Spleen (tissue), 11 donors: ENCODE measurements around the gene CEP57. TPM values are rescaled to one million over a fixed set of nuclear protein-coding genes. Genes with fewer than 3 reads are reported as not detected.

ENCODE experiments used
- DNase-seq: peaks from one replicate; pipeline ENCODE4 v3.0.0-alpha.2; 2020
- H3K27ac ChIP-seq, 8 donors: fragments of 200-600 bp; sonication (generic) in 7 of 8; 1 replicate in 4 of 8; 2 replicates in 4 of 8; pipeline versions ENCODE4 v1.5.0 to v1.8.0; 2016 to 2021; ENCODE audit warnings: inconsistent platforms in 4 of 8, mild to moderate bottlenecking in 4 of 8, moderate library complexity in 1 of 8
- H3K27me3 ChIP-seq, 7 donors: fragments of 200-600 bp; sonication (generic) in 6 of 7; replicated peaks in 1 of 7; 1 replicate in 4 of 7; 2 replicates in 3 of 7; pipeline versions ENCODE4 v1.5.0 to v1.8.0; 2016 to 2021; ENCODE audit warnings: inconsistent platforms in 3 of 7, mild to moderate bottlenecking in 1 of 7
- H3K36me3 ChIP-seq, 6 donors: fragments of 200-600 bp; sonication (generic) in 5 of 6; 1 replicate in 4 of 6; 2 replicates in 2 of 6; pipeline versions ENCODE4 v1.5.0 to v1.8.0; 2016 to 2021; ENCODE audit warnings: inconsistent platforms in 2 of 6
- H3K4me1 ChIP-seq, 6 donors: fragments of 200-600 bp; sonication (generic) in 5 of 6; 1 replicate in 3 of 6; 2 replicates in 3 of 6; pipeline versions ENCODE4 v1.5.0 to v1.8.0; 2016 to 2021; ENCODE audit warnings: inconsistent platforms in 3 of 6
- H3K4me3 ChIP-seq, 8 donors: fragments of 200-600 bp; sonication (generic) in 7 of 8; 1 replicate in 4 of 8; 2 replicates in 4 of 8; pipeline versions ENCODE4 v1.5.0 to v1.8.0; 2016 to 2021; ENCODE audit warnings: inconsistent platforms in 4 of 8, mild to moderate bottlenecking in 4 of 8, moderate library complexity in 2 of 8
- H3K9me3 ChIP-seq, 8 donors: fragments of 200-600 bp; sonication (generic) in 7 of 8; 1 replicate in 4 of 8; 2 replicates in 4 of 8; pipeline versions ENCODE4 v1.5.0 to v1.8.0; 2016 to 2021; ENCODE audit warnings: inconsistent platforms in 4 of 8
- POLR2A ChIP-seq, 3 donors: fragments of 450-650 bp; IDR thresholded peaks; one replicate each; pipeline ENCODE4 v1.5.1; 2017; ENCODE audit warnings: antibody characterized with exemption in 3 of 3, mild to moderate bottlenecking in 1 of 3
- POLR2AphosphoS5 ChIP-seq, 3 donors: sonication (generic); formaldehyde crosslinking; IDR thresholded peaks; one replicate each; pipeline ENCODE4 v1.5.1; 2017; ENCODE audit warnings: antibody characterized with exemption in 3 of 3
- WGBS, 5 donors: extraction: QIAGEN DNeasy Blood & Tissue Kit in 3 of 5; methylation state at CpG; one replicate each; pipeline versions ENCODE4 v1.1.5 to v1.1.7; 2013 to 2018; 5-methylcytosine and 5-hydroxymethylcytosine counted together
- intact Hi-C: fragments of 100-400 bp; cut with DNase I; formaldehyde crosslinking; loops from one replicate; pipeline ENCODE4 v1.15.0; 2023; ENCODE audit warnings: low total_unique reads
- polyA plus RNA-seq, 3 donors: library from polyadenylated mRNA; stranded (reverse); fragments of 200-250 nt; gene quantifications; one replicate each; pipeline ENCODE4 v1.2.1, GENCODE V29; 2013
- total RNA-seq, 7 donors: library from RNA; depleted of rRNA in 3 of 7; stranded (reverse); fragments of >200 nt in 3 of 7; fragmentation: NEBNext Ultra II Directional in 4 of 7; extraction: Animal tissue kit (Norgen Biotek cat#: 25700) in 4 of 7; gene quantifications; one replicate each; pipeline versions ENCODE4 v1.1.0 to v1.2.1, GENCODE V29; 2016 to 2021
- TF ChIP-seq, protein P1 (sequence below), 11 experiments: fragments of 200-600 bp in 7 of 11; fragments of 450-650 bp in 4 of 11; sonication (generic) in 4 of 11; IDR thresholded peaks in 8 of 11; conservative IDR thresholded peaks in 3 of 11; 1 replicate in 7 of 11; 2 replicates in 4 of 11; pipeline versions ENCODE4 v1.4.0 to v1.8.0; 2016 to 2021; ENCODE audit warnings: antibody characterized with exemption in 11 of 11, inconsistent platforms in 4 of 11, mild to moderate bottlenecking in 1 of 11
- donor health status: healthy with polysubstance abuse.
- donor health status: DM: no; HTN: no; CAD: no; lungs with moderate emphysema.
- donor health status: DM: no; HTN: no; CAD: no.
- donor health status: Bipolar disorder and iron deficiency.
- donor health status: healthy.
- donor health status: DM: no; HTN: no; CAD: no.
- donor health status: DM: yes; HTN: yes; CAD: no.

CEP57 gene
- total and polyA plus RNA-seq, 10 donors = 19.2 to 50.4 (median 41.1) TPM

DNA sequence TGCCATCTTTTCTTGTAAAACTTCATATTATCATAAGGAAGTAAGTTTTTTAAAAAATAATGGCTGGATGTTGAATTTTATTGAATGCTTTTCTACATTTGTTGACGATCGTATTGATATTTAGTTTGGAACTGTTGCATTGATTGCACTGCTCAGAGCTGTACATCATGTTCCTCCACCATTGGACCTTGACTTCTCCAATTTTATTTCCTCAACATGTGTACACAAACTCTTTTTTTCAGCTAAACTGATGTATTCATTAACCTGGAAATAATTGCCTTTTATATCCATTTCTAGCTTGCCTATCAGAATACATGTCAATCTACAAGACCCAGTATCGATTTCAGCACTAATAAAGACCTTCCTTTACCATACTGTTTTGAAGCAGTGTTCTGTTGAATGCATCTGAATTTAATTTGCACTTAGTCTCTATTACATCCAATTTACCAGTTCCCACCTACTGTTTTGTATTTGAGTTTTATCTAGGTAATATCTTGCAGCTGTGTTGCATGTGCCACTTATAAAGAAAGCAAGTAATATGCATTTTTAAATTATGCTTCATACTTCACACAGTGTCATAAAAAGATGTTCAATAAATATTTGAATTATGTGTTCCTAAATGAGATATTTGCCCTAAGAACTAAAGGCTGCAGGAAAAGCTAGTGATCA lies 5.5 kb downstream of the CEP57 start:
- peaks cover 7 to 43% (median 20%) of the 10 kb centered on the region in 6 donors for H3K4me1 ChIP-seq
- intact Hi-C loops = no loop called here
- H3K27me3 ChIP-seq = no peaks in the 10 kb centered on the region
- peaks cover 0 to 18% (median 11%) of the 10 kb centered on the region in 6 donors for H3K36me3 ChIP-seq
- 93 to 98% (median 96%) methylated on average over 3 of the region's 3 CpGs for WGBS, 5 donors
- TF ChIP-seq POLR2AphosphoS5 (IDR thresholded peaks at IDR 0.05) (no peak), POLR2A (IDR thresholded peaks at IDR 0.05) (no peak)
- TF ChIP-seq, protein P1, sequence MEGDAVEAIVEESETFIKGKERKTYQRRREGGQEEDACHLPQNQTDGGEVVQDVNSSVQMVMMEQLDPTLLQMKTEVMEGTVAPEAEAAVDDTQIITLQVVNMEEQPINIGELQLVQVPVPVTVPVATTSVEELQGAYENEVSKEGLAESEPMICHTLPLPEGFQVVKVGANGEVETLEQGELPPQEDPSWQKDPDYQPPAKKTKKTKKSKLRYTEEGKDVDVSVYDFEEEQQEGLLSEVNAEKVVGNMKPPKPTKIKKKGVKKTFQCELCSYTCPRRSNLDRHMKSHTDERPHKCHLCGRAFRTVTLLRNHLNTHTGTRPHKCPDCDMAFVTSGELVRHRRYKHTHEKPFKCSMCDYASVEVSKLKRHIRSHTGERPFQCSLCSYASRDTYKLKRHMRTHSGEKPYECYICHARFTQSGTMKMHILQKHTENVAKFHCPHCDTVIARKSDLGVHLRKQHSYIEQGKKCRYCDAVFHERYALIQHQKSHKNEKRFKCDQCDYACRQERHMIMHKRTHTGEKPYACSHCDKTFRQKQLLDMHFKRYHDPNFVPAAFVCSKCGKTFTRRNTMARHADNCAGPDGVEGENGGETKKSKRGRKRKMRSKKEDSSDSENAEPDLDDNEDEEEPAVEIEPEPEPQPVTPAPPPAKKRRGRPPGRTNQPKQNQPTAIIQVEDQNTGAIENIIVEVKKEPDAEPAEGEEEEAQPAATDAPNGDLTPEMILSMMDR (IDR thresholded peaks at IDR 0.05 in 8 of 11, conservative IDR thresholded peaks at IDR 0.05 in 3 of 11) = no peak
- DNase-seq = no peak
- no peaks in the 10 kb centered on the region for H3K9me3 ChIP-seq
- no peak overlapping the region for H3K27ac ChIP-seq
- H3K4me3 ChIP-seq = no peak overlapping the region

DNA sequence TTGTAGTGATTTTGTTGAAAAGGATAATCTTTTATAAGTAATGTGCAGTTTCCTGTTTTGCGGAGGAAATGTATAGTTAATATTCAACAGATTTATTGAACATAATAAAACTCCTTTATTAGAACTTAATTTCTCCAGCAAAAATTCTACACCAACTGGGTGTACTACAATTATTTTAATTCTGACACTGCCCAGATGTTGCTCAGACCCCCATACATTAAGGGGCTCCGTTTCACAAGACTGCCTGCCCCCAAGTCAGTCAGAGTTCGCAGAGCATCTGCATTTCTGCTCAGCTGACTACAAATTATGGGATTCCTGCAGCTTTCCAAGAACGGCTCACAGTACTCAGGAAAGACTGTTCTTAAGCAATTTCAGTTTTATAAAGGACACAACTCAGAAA lies 6.2 kb downstream of the CEP57 start:
- no peaks in the 10 kb centered on the region for H3K9me3 ChIP-seq
- H3K27me3 ChIP-seq = no peaks in the 10 kb centered on the region
- peaks cover 7 to 36% (median 16%) of the 10 kb centered on the region in 6 donors for H3K4me1 ChIP-seq
- intact Hi-C loops = no loop called here
- no peak for DNase-seq
- no peak overlapping the region for H3K27ac ChIP-seq
- WGBS, 5 donors = 87 to 96% (median 90%) methylated on average over 4 of the region's 4 CpGs
- H3K36me3 ChIP-seq = peaks cover 0 to 25% (median 14%) of the 10 kb centered on the region in 6 donors
- TF ChIP-seq, protein P1 (IDR thresholded peaks at IDR 0.05 in 8 of 11, conservative IDR thresholded peaks at IDR 0.05 in 3 of 11) = no peak
- no peak for TF ChIP-seq POLR2AphosphoS5 (IDR thresholded peaks at IDR 0.05)
- TF ChIP-seq POLR2A (IDR thresholded peaks at IDR 0.05) = no peak
- H3K4me3 ChIP-seq = no peak overlapping the region

DNA sequence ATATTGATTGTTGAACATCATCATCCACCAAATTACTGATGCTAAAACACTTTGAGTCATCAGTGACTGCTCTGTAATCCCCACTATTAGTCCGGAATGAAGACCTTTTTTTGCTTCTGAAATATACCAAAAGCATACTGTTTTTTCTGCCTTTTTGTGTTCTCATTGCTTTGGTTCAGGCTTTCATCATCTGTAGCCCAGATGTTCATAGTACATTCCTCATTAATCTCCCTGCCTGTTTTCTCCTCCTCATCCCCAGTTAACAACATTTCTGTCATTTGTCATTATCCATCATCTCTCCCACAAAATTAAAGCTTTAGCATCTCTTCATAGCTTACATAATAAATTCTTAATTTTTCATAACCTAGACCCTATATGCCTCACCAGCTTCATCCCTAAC lies 9.2 kb downstream of the CEP57 start:
- intact Hi-C loops = no loop called here
- no peak overlapping the region for H3K27ac ChIP-seq
- H3K27me3 ChIP-seq = no peaks in the 10 kb centered on the region
- no peak overlapping the region for H3K4me3 ChIP-seq
- peaks cover 0 to 6% (median 0%) of the 10 kb centered on the region in 6 donors for H3K4me1 ChIP-seq
- WGBS, 5 donors = 76 to 100% (median 92%) methylated on average over 1 of the region's 1 CpG
- H3K9me3 ChIP-seq = no peaks in the 10 kb centered on the region
- TF ChIP-seq, protein P1 (IDR thresholded peaks at IDR 0.05 in 8 of 11, conservative IDR thresholded peaks at IDR 0.05 in 3 of 11) = no peak
- TF ChIP-seq POLR2AphosphoS5 (IDR thresholded peaks at IDR 0.05) = no peak
- no peak for TF ChIP-seq POLR2A (IDR thresholded peaks at IDR 0.05)
- no peak for DNase-seq
- peaks cover 0 to 51% (median 22%) of the 10 kb centered on the region in 6 donors for H3K36me3 ChIP-seq

DNA sequence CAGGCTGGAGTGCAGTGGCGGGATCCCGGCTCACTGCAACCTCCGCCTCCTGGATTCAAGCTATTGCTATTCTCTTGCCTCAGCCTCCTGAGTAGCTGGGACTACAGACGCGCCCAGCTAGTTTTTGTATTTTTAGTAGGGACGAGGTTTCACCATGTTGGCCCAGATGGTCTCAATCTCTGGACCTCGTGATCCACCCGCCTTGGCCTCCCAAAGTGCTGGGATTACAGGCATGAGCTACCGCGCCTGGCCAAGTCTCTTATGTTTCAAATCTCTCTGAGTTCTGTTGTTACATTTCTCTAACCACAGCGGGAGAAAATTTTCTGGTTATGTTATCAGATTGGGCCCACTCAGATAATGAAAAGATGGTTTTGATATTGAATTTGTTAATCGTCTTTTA lies 10.1 kb downstream of the CEP57 start:
- DNase-seq = no peak
- 96 to 97% (median 96%) methylated on average over 12 of the region's 12 CpGs for WGBS, 5 donors
- no peaks in the 10 kb centered on the region for H3K27me3 ChIP-seq

More for the DNA sequence above, 10.1 kb downstream of the CEP57 start:
- Histone ChIP-seq H3K9me3 (no peaks in the 10 kb centered on the region), H3K4me3 (no peak overlapping the region), H3K27ac (no peak overlapping the region), H3K4me1 (no peaks in the 10 kb centered on the region), H3K36me3 (peaks cover 0 to 60% (median 22%) of the 10 kb centered on the region in 6 donors)
- intact Hi-C loops = no loop called here
- no peak for TF ChIP-seq POLR2A (IDR thresholded peaks at IDR 0.05)
- TF ChIP-seq, protein P1 (IDR thresholded peaks at IDR 0.05 in 8 of 11, conservative IDR thresholded peaks at IDR 0.05 in 3 of 11) = no peak
- TF ChIP-seq POLR2AphosphoS5 (IDR thresholded peaks at IDR 0.05) = no peak
